ENCODE measurements around the gene CD200R1.
A peak's percentile ranks its signal among the peaks of the same experiment; 100 is the strongest.

The CD200R1 gene

DNA sequence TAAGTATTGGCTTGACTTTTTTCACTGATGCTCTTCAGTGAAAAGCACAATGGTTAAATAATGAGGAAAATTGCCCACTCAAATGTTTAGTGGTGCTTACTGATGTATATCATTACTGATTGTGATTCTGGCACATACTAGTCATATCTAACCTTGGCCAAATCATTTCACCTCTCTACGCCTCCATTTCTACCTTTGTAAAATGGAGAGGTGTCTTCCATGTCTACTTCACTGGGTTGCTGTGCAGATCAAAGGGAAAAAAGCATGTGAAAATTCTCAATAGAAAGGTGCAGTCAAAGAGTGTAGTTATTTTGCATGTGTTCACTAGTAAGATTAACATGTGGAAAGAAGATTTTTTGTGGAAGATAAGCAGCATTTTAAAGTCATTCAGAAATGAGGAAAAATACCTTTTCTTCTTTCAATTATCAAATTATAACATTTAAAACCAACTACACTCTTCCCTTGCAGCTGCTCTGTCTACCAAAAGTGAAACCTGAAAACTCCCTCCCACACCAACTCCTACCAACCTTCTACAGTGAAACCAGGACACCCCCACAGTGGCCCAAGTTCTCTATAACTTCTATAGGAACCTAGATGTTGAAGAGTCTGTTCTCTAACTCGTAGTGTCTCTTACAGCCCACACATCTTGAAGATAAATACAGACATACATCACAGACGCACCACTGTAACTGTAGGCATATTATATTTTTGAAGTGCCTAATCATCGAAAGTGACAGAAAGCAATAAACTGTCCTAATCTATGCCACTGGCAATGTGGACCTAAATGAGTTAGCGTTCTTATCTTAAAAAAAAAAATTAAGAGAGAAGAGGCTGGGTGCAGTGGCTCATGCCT, 1.4 kb downstream of the CD200R1 start:
- no peak overlapping the region for H3K9ac ChIP-seq (ENCODE audit: low read depth, low read length)
- DNase-seq (no peak), ATAC-seq (ENCODE audit: insufficient read depth, low read depth) (peak; percentile 67; the same call in 2 of the 3 replicates)
- TF ChIP-seq, protein P1, sequence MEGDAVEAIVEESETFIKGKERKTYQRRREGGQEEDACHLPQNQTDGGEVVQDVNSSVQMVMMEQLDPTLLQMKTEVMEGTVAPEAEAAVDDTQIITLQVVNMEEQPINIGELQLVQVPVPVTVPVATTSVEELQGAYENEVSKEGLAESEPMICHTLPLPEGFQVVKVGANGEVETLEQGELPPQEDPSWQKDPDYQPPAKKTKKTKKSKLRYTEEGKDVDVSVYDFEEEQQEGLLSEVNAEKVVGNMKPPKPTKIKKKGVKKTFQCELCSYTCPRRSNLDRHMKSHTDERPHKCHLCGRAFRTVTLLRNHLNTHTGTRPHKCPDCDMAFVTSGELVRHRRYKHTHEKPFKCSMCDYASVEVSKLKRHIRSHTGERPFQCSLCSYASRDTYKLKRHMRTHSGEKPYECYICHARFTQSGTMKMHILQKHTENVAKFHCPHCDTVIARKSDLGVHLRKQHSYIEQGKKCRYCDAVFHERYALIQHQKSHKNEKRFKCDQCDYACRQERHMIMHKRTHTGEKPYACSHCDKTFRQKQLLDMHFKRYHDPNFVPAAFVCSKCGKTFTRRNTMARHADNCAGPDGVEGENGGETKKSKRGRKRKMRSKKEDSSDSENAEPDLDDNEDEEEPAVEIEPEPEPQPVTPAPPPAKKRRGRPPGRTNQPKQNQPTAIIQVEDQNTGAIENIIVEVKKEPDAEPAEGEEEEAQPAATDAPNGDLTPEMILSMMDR (IDR thresholded peaks at IDR 0.05; ENCODE audit: borderline replicate concordance, extremely low read depth, low read length, poor library complexity, severe bottlenecking), result no peak
- no peak for TF ChIP-seq EZH2 (IDR thresholded peaks at IDR 0.05; ENCODE audit: borderline replicate concordance, low read depth, low read length, severe bottlenecking)
- no peak overlapping the region for H3K4me2 ChIP-seq (ENCODE audit: insufficient read depth, low read length)
- no peak overlapping the region for H3K27ac ChIP-seq (ENCODE audit: low read length)
- H3K79me2 ChIP-seq (ENCODE audit: insufficient read depth, low read length), result no peaks in the 10 kb centered on the region
- H3K4me1 ChIP-seq (ENCODE audit: insufficient read depth, low read length), result no peaks in the 10 kb centered on the region
- H2AFZ ChIP-seq (ENCODE audit: low read depth, low read length), result no peak overlapping the region
- H3K27me3 ChIP-seq (ENCODE audit: insufficient read depth, low read length, poor library complexity), result peaks cover 8% of the 10 kb centered on the region
- H3K9me3 ChIP-seq (ENCODE audit: insufficient read depth, low read length, severe bottlenecking), result no peaks in the 10 kb centered on the region
- no peaks in the 10 kb centered on the region for H3K36me3 ChIP-seq (ENCODE audit: insufficient read depth, low read length)
- no peaks in the 10 kb centered on the region for H4K20me1 ChIP-seq (ENCODE audit: insufficient read depth, low read length)
- no peak overlapping the region for H3K4me3 ChIP-seq (ENCODE audit: low read depth in 1 of 2, low read length in 2 of 2)

DNA sequence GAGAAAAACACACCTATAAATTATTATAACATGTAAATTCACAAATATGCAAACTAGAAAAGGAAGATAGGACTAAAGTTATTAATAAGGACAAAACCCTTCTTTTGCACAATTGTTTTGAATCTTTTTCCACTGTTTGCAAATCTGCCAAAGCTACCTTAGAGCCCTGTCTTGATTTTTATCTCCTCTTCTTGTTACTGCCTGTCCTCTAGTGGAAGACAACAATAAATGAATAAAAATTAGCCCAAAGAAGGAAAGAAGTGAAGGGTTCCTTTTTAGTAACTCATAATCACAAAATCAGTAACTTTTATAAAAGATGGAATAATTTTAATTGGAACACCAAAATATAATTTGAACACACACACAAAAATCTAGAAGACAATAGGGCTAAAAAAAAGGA, 2.7 kb downstream of the CD200R1 start:
- H3K27me3 ChIP-seq (ENCODE audit: insufficient read depth, low read length, poor library complexity), result peaks cover 8% of the 10 kb centered on the region
- no peak for ATAC-seq (ENCODE audit: insufficient read depth, low read depth)
- H3K9me3 ChIP-seq (ENCODE audit: insufficient read depth, low read length, severe bottlenecking), result no peaks in the 10 kb centered on the region
- H3K36me3 ChIP-seq (ENCODE audit: insufficient read depth, low read length), result no peaks in the 10 kb centered on the region
- no peak overlapping the region for H3K4me3 ChIP-seq (ENCODE audit: low read depth in 1 of 2, low read length in 2 of 2)
- H4K20me1 ChIP-seq (ENCODE audit: insufficient read depth, low read length), result no peaks in the 10 kb centered on the region
- no peak overlapping the region for H3K9ac ChIP-seq (ENCODE audit: low read depth, low read length)
- no peak overlapping the region for H3K4me2 ChIP-seq (ENCODE audit: insufficient read depth, low read length)
- no peak overlapping the region for H2AFZ ChIP-seq (ENCODE audit: low read depth, low read length)
- no peak for TF ChIP-seq EZH2 (IDR thresholded peaks at IDR 0.05; ENCODE audit: borderline replicate concordance, low read depth, low read length, severe bottlenecking)
- TF ChIP-seq, protein P1 (IDR thresholded peaks at IDR 0.05; ENCODE audit: borderline replicate concordance, extremely low read depth, low read length, poor library complexity, severe bottlenecking), result no peak
- H3K27ac ChIP-seq (ENCODE audit: low read length), result no peak overlapping the region
- no peaks in the 10 kb centered on the region for H3K4me1 ChIP-seq (ENCODE audit: insufficient read depth, low read length)
- H3K79me2 ChIP-seq (ENCODE audit: insufficient read depth, low read length), result no peaks in the 10 kb centered on the region
- DNase-seq, result no peak

DNA sequence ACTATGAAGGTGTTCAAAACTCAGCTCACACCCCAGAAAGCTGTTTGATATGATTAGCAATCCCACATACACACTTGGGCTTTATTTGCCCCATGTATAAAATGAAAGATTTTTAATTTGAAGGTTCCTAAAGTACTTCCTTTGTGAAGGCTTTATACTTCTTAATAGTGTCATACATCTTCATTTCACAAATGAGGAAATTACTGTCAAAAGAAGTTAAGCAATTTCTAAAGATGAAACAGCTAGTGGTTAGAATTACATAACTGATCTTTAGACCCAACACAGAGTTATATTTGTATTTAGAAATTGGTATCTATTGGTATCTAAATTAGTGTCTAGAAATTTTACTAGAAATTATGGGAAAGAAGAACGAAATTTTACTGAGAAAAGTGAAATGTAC, 7.1 kb downstream of the CD200R1 start:
- Histone ChIP-seq H3K9me3 (ENCODE audit: insufficient read depth, low read length, severe bottlenecking) (peaks cover 3% of the 10 kb centered on the region), H3K27me3 (ENCODE audit: insufficient read depth, low read length, poor library complexity) (peaks cover 4% of the 10 kb centered on the region), H3K4me2 (ENCODE audit: insufficient read depth, low read length) (no peak overlapping the region), H3K4me3 (ENCODE audit: low read depth in 1 of 2, low read length in 2 of 2) (no peak overlapping the region), H2AFZ (ENCODE audit: low read depth, low read length) (no peak overlapping the region), H3K27ac (ENCODE audit: low read length) (no peak overlapping the region), H4K20me1 (ENCODE audit: insufficient read depth, low read length) (no peaks in the 10 kb centered on the region), H3K36me3 (ENCODE audit: insufficient read depth, low read length) (no peaks in the 10 kb centered on the region), H3K9ac (ENCODE audit: low read depth, low read length) (no peak overlapping the region), H3K79me2 (ENCODE audit: insufficient read depth, low read length) (no peaks in the 10 kb centered on the region), H3K4me1 (ENCODE audit: insufficient read depth, low read length) (no peaks in the 10 kb centered on the region)
- no peak for ATAC-seq (ENCODE audit: insufficient read depth, low read depth)
- DNase-seq, result no peak
- TF ChIP-seq, protein P1 (IDR thresholded peaks at IDR 0.05; ENCODE audit: borderline replicate concordance, extremely low read depth, low read length, poor library complexity, severe bottlenecking), result no peak
- no peak for TF ChIP-seq EZH2 (IDR thresholded peaks at IDR 0.05; ENCODE audit: borderline replicate concordance, low read depth, low read length, severe bottlenecking)

Measured in DND-41 (cell line).